K562 (cell line): ENCODE measurements around the gene TRIM71. TPM values are rescaled to one million over a fixed set of nuclear protein-coding genes. Genes with fewer than 3 reads are reported as not detected.

ENCODE experiments used
- ATAC-seq: fragments of 200-7000 bp; cut with Tn5 transposase; 3 replicates; pipeline ENCODE4 v1.9.1; 2020; ENCODE audit warnings: moderate library complexity
- BruUV-seq: library from RNA; stranded (reverse); fragments of 400-500 nt; replicated peaks from 2 replicates; lab custom pipeline; 2021; lab: Mats Ljungman, UMichigan
- CTCF ChIA-PET: fragments of 300-600 bp; formaldehyde crosslinking; extraction: SDS; loops from one replicate; lab custom pipeline; 2021; ENCODE audit warnings: low intra/inter-chr PET ratio; lab: Yijun Ruan, JAX
- POLR2A ChIA-PET: fragments of 300-600, 350-650 bp; sonication (Branson Sonifier 250); formaldehyde crosslinking; extraction: SDS; loops from one replicate; lab custom pipeline; 2021; ENCODE audit warnings: antibody characterized with exemption, inconsistent platforms; lab: Yijun Ruan, JAX
- DNase-seq, 4 experiments: peaks; one replicate each; pipeline versions ENCODE4 v3.0.0 to v3.0.0-alpha.2; 2011 to 2018; ENCODE audit warnings: low spot score in 3 of 4, mixed read lengths in 3 of 4; ENCODE audit errors: extremely low read depth in 1 of 4
- FAIRE-seq: peaks from 2 replicates; lab custom pipeline; 2011; peaks lifted over from hg19 to GRCh38; lab: Jason Lieb, UNC
- H2AFZ ChIP-seq: 2 replicates; pipeline ENCODE4 v1.6.0; 2011; ENCODE audit warnings: low read depth, low read length, control low read depth, inconsistent platforms
- H3K27ac ChIP-seq: fragments of 200-600 bp; 3 replicates; pipeline ENCODE4 v1.8.0; 2011; ENCODE audit warnings: low read depth, mild to moderate bottlenecking, control low read depth, inconsistent platforms, low read length, moderate library complexity, mixed read lengths; ENCODE audit errors: extremely low read depth
- H3K27me3 ChIP-seq, 2 experiments: fragments of 300-600 bp in 1 of 2; 2 replicates in 1 of 2; 3 replicates in 1 of 2; pipeline versions ENCODE4 v1.6.0 to v1.8.0; 2011; ENCODE audit warnings: inconsistent platforms in 2 of 2, low read length in 2 of 2, mild to moderate bottlenecking in 1 of 2, mixed read lengths in 1 of 2, moderate library complexity in 1 of 2; ENCODE audit not compliant: control insufficient read depth in 2 of 2, insufficient read depth in 2 of 2
- H3K36me3 ChIP-seq: fragments of 300-600 bp; 3 replicates; pipeline ENCODE4 v1.8.0; 2011; ENCODE audit warnings: mild to moderate bottlenecking, low read length, inconsistent platforms; ENCODE audit not compliant: control insufficient read depth, insufficient read depth
- H3K4me1 ChIP-seq, 2 experiments: fragments of 200-600 bp in 1 of 2; replicated peaks in 1 of 2; 2 replicates in 1 of 2; 3 replicates in 1 of 2; pipeline versions ENCODE4 v1.5.1 to v1.8.0; 2011; ENCODE audit warnings: inconsistent platforms in 2 of 2, low read length in 2 of 2, mild to moderate bottlenecking in 1 of 2, mixed read lengths in 1 of 2, moderate library complexity in 1 of 2; ENCODE audit not compliant: control insufficient read depth in 2 of 2, insufficient read depth in 2 of 2
- H3K4me2 ChIP-seq: 2 replicates; pipeline ENCODE4 v1.6.1; 2011; ENCODE audit warnings: low read length, control low read depth, inconsistent platforms, mixed read lengths; ENCODE audit not compliant: insufficient read depth
- H3K4me3 ChIP-seq: fragments of 200-600 bp; sonication (generic), shearing (Covaris generic); 2 replicates; pipeline ENCODE4 v1.5.1; 2016; ENCODE audit warnings: control low read depth, inconsistent platforms
- H3K79me2 ChIP-seq: fragments of 200-600 bp; 3 replicates; pipeline ENCODE4 v1.8.0; 2011; ENCODE audit warnings: low read length, inconsistent platforms; ENCODE audit not compliant: control insufficient read depth, insufficient read depth
- H3K9ac ChIP-seq, 2 experiments: 2 replicates each; pipeline versions ENCODE4 v1.6.0 to v1.6.1; 2011; ENCODE audit warnings: low read depth in 2 of 2, low read length in 2 of 2, control low read depth in 1 of 2, inconsistent platforms in 1 of 2, mild to moderate bottlenecking in 1 of 2, mixed read lengths in 1 of 2; ENCODE audit not compliant: insufficient read depth in 1 of 2
- H3K9me1 ChIP-seq: one replicate; pipeline ENCODE4 v1.6.0; 2011; ENCODE audit warnings: inconsistent platforms, mild to moderate bottlenecking, low read length, moderate library complexity; ENCODE audit not compliant: control insufficient read depth, insufficient read depth
- H3K9me3 ChIP-seq: replicated peaks from 2 replicates; pipeline ENCODE4 v1.5.1; 2011; ENCODE audit warnings: low read depth, low read length, inconsistent platforms; ENCODE audit not compliant: control insufficient read depth, insufficient read depth
- H4K20me1 ChIP-seq: replicated peaks from 2 replicates; pipeline ENCODE4 v1.6.1; 2011; ENCODE audit warnings: low read length, inconsistent platforms, mixed read lengths; ENCODE audit not compliant: control insufficient read depth, insufficient read depth
- ARHGAP35 ChIP-seq: fragments of 450-650 bp; IDR thresholded peaks from 2 replicates; pipeline ENCODE4 v1.6.1; 2018; ENCODE audit not compliant: partially characterized antibody
- CHD2 ChIP-seq: IDR thresholded peaks from 2 replicates; pipeline ENCODE4 v1.6.1; 2011; ENCODE audit warnings: low read depth, low read length
- DNMT1 ChIP-seq: fragments of 450-650 bp; IDR thresholded peaks from 2 replicates; pipeline ENCODE4 v1.6.1; 2016; ENCODE audit warnings: antibody characterized with exemption, mild to moderate bottlenecking
- ETV6 ChIP-seq, 3 experiments: fragments of 150-350 bp in 1 of 3; sonication (generic) in 1 of 3; formaldehyde crosslinking in 1 of 3; IDR thresholded peaks; 2 replicates each; pipeline versions ENCODE4 v1.6.1 to v1.8.0; 2014 to 2022; ENCODE audit warnings: borderline replicate concordance in 2 of 3, low read depth in 2 of 3, antibody characterized with exemption in 1 of 3, low read length in 1 of 3, mild to moderate bottlenecking in 1 of 3, missing genetic modification reagents in 1 of 3
- HNRNPUL1 ChIP-seq: fragments of 200-400 bp; formaldehyde crosslinking; IDR thresholded peaks from 2 replicates; pipeline ENCODE4 v1.6.1; 2017; ENCODE audit warnings: low read length
- JUNB ChIP-seq: fragments of 450-650 bp; formaldehyde crosslinking; conservative IDR thresholded peaks from 2 replicates; pipeline ENCODE4 v1.4.0; 2020; ENCODE audit warnings: mild to moderate bottlenecking
- SUPT5H ChIP-seq: fragments of 450-650 bp; IDR thresholded peaks from 2 replicates; pipeline ENCODE4 v1.6.1; 2016
- TBL1XR1 ChIP-seq, 2 experiments: IDR thresholded peaks; 2 replicates each; pipeline ENCODE4 v1.6.1; 2012; ENCODE audit warnings: improper control_type of control experiment in 2 of 2, low read length in 2 of 2, mild to moderate bottlenecking in 1 of 2
- ZNF24 ChIP-seq: fragments of 450-650 bp; IDR thresholded peaks from 2 replicates; pipeline ENCODE4 v1.6.1; 2016
- ZNF41 ChIP-seq: fragments of 250-450 bp; sonication (Bioruptor Pico); conservative IDR thresholded peaks from 2 replicates; pipeline ENCODE4 v1.4.0; 2020; ENCODE audit warnings: mild to moderate bottlenecking
- WGBS: fragments of 100-300 bp; shearing (Covaris generic); methylation state at CpG from one replicate; pipeline ENCODE4 v1.1.6; 2016; ENCODE audit warnings: low coverage, mixed read lengths; ENCODE audit not compliant: insufficient coverage; ENCODE audit errors: missing lambda C conversion rate; 5-methylcytosine and 5-hydroxymethylcytosine counted together
- in situ Hi-C: fragments of 300-500 bp; cut with MboI; formaldehyde crosslinking; loops from 4 replicates; pipeline ENCODE4 v1.15.0; 2018; ENCODE audit warnings: inconsistent platforms, mixed read lengths
- intact Hi-C: fragments of 100-400 bp; cut with micrococcal nuclease; formaldehyde crosslinking; loops from 2 replicates; pipeline ENCODE4 v1.14.2; 2022
- polyA plus RNA-seq, 8 experiments: library from polyadenylated mRNA; depleted of rRNA in 4 of 8; stranded (reverse) in 5 of 8; unstranded in 3 of 8; fragments of >200 nt; fragmentation: Nextera tagmentation in 2 of 8; fragmentation: Illumina TruSeq in 1 of 8; extraction: Ambion mirVana in 2 of 8; extraction: Trizol in 1 of 8; gene quantifications; 2 replicates each; pipeline versions ENCODE4 v1.2.1 to v1.2.3, GENCODE V29; 2011 to 2014; ENCODE audit warnings: inconsistent platforms in 1 of 8, missing spikeins in 1 of 8
- total RNA-seq, 7 experiments: library from RNA; depleted of rRNA in 6 of 7; stranded (reverse); fragments of >200 nt in 6 of 7; fragmentation: Illumina TruSeq in 2 of 7; extraction: Trizol in 2 of 7; gene quantifications; 2 replicates each; pipeline versions ENCODE4 v1.2.1 to v1.2.3, GENCODE V29; 2011 to 2021; ENCODE audit warnings: low replicate concordance in 1 of 7
- TF ChIP-seq, protein P1 (sequence below): fragments of 450-650 bp; IDR thresholded peaks from 2 replicates; pipeline ENCODE4 v1.6.1; 2016; ENCODE audit warnings: antibody characterized with exemption
- TF ChIP-seq, protein P2 (sequence below): sonication (generic); formaldehyde crosslinking; IDR thresholded peaks from 2 replicates; pipeline ENCODE4 v1.8.1; 2023; ENCODE audit warnings: mild to moderate bottlenecking, missing genetic modification reagents
- TF ChIP-seq, protein P3 (sequence below): sonication (generic); formaldehyde crosslinking; IDR thresholded peaks from 2 replicates; pipeline ENCODE4 v1.8.1; 2023; ENCODE audit warnings: mild to moderate bottlenecking, missing genetic modification reagents
- TF ChIP-seq, protein P4 (sequence below), 2 experiments: IDR thresholded peaks; 2 replicates each; pipeline ENCODE4 v1.6.1; 2012; ENCODE audit warnings: improper control_type of control experiment in 2 of 2, low read depth in 2 of 2, low read length in 2 of 2, borderline replicate concordance in 1 of 2
- TF ChIP-seq, protein P5 (sequence below): sonication (generic); IDR thresholded peaks from 2 replicates; pipeline ENCODE4 v1.6.1; 2016

The TRIM71 gene
- total and polyA plus RNA-seq, 9 of the 15 experiments (the other 6 are each of a cell fraction or from before 2014, with no cell fraction given): 0.04 to 0.11 TPM; not detected in 7

DNA sequence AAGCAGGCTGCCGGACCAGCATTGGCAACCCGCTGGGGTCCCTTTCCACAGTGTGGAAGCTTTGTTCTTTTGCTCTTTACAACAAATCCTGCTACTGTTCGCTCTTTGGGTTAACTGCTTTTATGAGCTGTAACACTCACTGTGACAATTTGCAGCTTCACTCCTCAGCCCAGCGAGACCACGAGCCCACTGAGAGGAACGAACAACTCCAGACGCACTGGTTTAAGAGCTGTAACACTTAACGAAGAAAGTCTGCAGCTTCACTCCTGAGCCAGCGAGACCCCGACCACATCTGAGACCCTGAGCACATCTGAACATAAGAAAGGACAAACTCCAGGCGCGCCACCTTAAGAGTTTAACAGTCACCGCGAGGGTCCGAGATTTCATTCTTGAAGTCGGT, 122.9 kb downstream of the TRIM71 start:
- ChIA-PET POLR2A (interaction anchor here (1.0 kb wide), 1 partner anchor 9 kb away, joined by 3 read pairs; no protein-coding TSS in a partner anchor), CTCF (interaction anchor here (0.6 to 0.7 kb wide), 2 partner anchors 211 to 639 kb away, joined by 3 to 4 read pairs; no protein-coding TSS in a partner anchor)
- peak overlapping the region; percentile 44; the same call in 1 of the 2 replicates for H2AFZ ChIP-seq
- in situ Hi-C loops: no loop called here
- WGBS: 67% methylated on average over 15 of the region's 16 CpGs
- no peaks in the 10 kb centered on the region; a peak in 1 of 5 replicates for H3K27me3 ChIP-seq
- BruUV-seq: TSS peak; percentile 92
- no peaks in the 10 kb centered on the region for H3K79me2 ChIP-seq
- DNase-seq: no peak
- intact Hi-C loops: loop anchor here (10.0 kb wide), 1 partner anchor 294 kb away; no protein-coding TSS in a partner anchor
- H3K4me1 ChIP-seq: no peaks in the 10 kb centered on the region; a peak in 1 of 5 replicates
- no peak for ATAC-seq
- H3K27ac ChIP-seq: no peak overlapping the region
- no peaks in the 10 kb centered on the region; the same call in 1 of the 2 replicates for H3K9me3 ChIP-seq
- no peaks in the 10 kb centered on the region for H3K36me3 ChIP-seq
- FAIRE-seq: no peak
- H3K9ac ChIP-seq: no peak overlapping the region
- H3K4me3 ChIP-seq: no peak overlapping the region
- no peak overlapping the region for H3K4me2 ChIP-seq
- H4K20me1 ChIP-seq: no peaks in the 10 kb centered on the region
- no peaks in the 10 kb centered on the region for H3K9me1 ChIP-seq
- TF ChIP-seq TBL1XR1 (IDR thresholded peaks at IDR 0.05; ENCODE audit: low read length in 2 of 2): no peak
- TF ChIP-seq, protein P1, sequence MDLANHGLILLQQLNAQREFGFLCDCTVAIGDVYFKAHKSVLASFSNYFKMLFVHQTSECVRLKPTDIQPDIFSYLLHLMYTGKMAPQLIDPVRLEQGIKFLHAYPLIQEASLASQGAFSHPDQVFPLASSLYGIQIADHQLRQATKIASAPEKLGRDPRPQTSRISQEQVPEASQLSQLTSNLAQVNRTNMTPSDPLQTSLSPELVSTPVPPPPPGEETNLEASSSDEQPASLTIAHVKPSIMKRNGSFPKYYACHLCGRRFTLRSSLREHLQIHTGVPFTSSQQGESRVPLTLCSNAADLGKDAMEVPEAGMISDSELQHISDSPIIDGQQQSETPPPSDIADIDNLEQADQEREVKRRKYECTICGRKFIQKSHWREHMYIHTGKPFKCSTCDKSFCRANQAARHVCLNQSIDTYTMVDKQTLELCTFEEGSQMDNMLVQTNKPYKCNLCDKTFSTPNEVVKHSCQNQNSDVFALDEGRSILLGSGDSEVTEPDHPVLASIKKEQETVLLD: no peak
- no peak for TF ChIP-seq HNRNPUL1
- no peak for TF ChIP-seq ZNF41 (CRISPR knock-in tag)
- TF ChIP-seq ZNF24: no peak
- no peak for TF ChIP-seq SUPT5H
- TF ChIP-seq, protein P2, sequence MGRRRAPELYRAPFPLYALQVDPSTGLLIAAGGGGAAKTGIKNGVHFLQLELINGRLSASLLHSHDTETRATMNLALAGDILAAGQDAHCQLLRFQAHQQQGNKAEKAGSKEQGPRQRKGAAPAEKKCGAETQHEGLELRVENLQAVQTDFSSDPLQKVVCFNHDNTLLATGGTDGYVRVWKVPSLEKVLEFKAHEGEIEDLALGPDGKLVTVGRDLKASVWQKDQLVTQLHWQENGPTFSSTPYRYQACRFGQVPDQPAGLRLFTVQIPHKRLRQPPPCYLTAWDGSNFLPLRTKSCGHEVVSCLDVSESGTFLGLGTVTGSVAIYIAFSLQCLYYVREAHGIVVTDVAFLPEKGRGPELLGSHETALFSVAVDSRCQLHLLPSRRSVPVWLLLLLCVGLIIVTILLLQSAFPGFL (CRISPR knock-in tag): no peak
- no peak for TF ChIP-seq ARHGAP35
- TF ChIP-seq CHD2: no peak
- no peak for TF ChIP-seq ETV6 (IDR thresholded peaks at IDR 0.05; ENCODE audit: borderline replicate concordance in 1 of 2, low read depth in 2 of 2, low read length in 1 of 2)
- no peak for TF ChIP-seq ETV6 (CRISPR knock-in tag; IDR thresholded peaks at IDR 0.05; ENCODE audit: borderline replicate concordance)
- TF ChIP-seq, protein P3, sequence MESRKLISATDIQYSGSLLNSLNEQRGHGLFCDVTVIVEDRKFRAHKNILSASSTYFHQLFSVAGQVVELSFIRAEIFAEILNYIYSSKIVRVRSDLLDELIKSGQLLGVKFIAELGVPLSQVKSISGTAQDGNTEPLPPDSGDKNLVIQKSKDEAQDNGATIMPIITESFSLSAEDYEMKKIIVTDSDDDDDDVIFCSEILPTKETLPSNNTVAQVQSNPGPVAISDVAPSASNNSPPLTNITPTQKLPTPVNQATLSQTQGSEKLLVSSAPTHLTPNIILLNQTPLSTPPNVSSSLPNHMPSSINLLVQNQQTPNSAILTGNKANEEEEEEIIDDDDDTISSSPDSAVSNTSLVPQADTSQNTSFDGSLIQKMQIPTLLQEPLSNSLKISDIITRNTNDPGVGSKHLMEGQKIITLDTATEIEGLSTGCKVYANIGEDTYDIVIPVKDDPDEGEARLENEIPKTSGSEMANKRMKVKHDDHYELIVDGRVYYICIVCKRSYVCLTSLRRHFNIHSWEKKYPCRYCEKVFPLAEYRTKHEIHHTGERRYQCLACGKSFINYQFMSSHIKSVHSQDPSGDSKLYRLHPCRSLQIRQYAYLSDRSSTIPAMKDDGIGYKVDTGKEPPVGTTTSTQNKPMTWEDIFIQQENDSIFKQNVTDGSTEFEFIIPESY (CRISPR knock-in tag): no peak
- no peak for TF ChIP-seq JUNB (CRISPR knock-in tag)
- no peak for TF ChIP-seq DNMT1
- TF ChIP-seq, protein P4, sequence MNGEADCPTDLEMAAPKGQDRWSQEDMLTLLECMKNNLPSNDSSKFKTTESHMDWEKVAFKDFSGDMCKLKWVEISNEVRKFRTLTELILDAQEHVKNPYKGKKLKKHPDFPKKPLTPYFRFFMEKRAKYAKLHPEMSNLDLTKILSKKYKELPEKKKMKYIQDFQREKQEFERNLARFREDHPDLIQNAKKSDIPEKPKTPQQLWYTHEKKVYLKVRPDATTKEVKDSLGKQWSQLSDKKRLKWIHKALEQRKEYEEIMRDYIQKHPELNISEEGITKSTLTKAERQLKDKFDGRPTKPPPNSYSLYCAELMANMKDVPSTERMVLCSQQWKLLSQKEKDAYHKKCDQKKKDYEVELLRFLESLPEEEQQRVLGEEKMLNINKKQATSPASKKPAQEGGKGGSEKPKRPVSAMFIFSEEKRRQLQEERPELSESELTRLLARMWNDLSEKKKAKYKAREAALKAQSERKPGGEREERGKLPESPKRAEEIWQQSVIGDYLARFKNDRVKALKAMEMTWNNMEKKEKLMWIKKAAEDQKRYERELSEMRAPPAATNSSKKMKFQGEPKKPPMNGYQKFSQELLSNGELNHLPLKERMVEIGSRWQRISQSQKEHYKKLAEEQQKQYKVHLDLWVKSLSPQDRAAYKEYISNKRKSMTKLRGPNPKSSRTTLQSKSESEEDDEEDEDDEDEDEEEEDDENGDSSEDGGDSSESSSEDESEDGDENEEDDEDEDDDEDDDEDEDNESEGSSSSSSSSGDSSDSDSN (IDR thresholded peaks at IDR 0.05; ENCODE audit: borderline replicate concordance in 1 of 2, low read depth in 2 of 2, low read length in 2 of 2): no peak
- TF ChIP-seq, protein P5, sequence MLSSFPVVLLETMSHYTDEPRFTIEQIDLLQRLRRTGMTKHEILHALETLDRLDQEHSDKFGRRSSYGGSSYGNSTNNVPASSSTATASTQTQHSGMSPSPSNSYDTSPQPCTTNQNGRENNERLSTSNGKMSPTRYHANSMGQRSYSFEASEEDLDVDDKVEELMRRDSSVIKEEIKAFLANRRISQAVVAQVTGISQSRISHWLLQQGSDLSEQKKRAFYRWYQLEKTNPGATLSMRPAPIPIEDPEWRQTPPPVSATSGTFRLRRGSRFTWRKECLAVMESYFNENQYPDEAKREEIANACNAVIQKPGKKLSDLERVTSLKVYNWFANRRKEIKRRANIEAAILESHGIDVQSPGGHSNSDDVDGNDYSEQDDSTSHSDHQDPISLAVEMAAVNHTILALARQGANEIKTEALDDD: no peak
